Dedifferentiated amniotic fluid mesenchymal stem cell (primary cell): ENCODE data around the gene GAPT.
"Not testable (repeated sequence)": the region's sequence is repeated elsewhere in the genome, so short reads cannot be mapped to it uniquely, and the experiment has no call there.

Experiments
- DNase-seq: peaks from one replicate; pipeline ENCODE4 v3.0.0-alpha.2; 2016; ENCODE audit errors: extremely low spot score

The GAPT gene

GRCh38 chr5:58503390-58504046, 12.3 kb downstream of the GAPT start:
- DNase-seq, result no peak

DNA sequence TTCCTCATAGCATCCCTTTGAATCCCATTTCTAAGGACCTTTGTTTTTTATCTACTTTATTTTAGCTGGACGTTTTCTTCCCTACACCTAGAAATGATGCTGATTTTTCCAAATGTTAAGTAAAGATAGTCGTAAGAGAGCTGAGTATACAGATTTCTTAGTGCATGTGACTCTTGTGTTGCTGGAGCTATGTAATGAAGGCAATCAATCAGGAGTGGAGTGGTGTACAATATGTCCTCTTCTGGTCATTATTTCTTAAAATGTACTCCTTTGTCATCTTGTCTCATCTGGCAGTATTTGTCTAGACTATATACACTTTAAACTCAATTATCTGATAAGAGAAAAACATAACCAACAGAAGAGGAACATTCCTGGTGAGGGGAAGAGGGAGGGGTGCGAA, 13.5 kb downstream of the GAPT start:
- no peak for DNase-seq

GRCh38 chr5:58505502-58505901, 14.3 kb downstream of the GAPT start:
- no peak for DNase-seq

GRCh38 chr5:58505971-58506640, 14.9 kb downstream of the GAPT start:
- no peak for DNase-seq

DNA sequence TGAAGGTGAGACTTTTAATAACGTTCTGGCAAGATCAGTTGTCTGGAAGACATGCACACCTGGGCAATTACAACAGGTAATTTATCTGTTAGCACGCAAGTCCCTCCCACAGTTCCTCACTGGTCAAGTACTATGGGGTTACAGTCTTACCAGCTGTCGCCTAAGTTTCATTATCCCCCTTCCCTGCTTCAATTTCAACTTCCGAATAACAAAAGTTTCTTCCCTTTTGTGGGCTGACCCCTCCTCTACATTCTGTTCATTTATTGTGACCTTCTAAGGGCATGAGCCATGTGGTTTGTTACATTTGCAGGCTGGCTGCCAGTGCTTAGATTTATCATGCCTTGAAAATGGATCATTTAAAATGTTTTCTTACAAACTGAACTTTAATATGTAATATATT, 16.5 kb downstream of the GAPT start:
- no peak for DNase-seq

DNA sequence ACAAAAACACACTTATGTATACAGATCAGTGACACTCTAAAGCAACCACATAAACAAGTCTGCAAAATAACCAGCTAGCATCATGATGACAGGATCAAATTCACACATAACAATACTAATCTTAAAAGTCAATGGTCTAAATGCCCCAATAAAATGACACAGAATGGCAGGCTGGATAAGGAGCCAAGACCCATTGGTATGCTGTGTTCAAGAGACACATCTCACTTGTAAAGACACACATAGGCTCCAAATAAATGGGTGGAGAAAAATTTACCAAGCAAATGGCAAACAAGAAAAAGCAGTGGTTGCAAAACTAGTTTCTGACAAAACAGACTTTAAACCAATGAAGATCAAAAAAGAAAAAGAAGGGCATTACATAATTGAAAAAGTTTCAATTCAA, 26.0 kb downstream of the GAPT start:
- no peak for DNase-seq

DNA sequence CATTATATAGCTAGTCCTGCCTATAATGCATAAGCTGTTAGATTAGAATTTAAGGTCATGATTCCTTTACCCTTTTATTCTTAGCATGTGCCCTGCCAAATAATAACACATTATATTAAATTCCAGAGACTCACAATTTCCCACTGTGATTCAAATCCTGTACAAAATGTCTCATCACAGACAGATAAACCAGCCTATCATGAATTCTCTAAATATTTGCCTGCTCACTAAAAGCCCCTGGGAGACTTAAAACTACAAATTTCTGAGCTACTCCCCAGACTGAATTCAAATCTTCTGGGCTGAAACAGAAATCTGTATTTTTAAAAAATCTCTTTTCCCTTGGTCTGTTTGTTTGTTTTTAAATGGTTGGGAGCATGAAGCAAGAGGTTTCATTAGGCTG, 32.7 kb downstream of the GAPT start:
- DNase-seq, result no peak

- DNase-seq, result no peak
These were observed 33.3 kb downstream of the GAPT start for GRCh38 chr5:58524571-58524970.

DNA sequence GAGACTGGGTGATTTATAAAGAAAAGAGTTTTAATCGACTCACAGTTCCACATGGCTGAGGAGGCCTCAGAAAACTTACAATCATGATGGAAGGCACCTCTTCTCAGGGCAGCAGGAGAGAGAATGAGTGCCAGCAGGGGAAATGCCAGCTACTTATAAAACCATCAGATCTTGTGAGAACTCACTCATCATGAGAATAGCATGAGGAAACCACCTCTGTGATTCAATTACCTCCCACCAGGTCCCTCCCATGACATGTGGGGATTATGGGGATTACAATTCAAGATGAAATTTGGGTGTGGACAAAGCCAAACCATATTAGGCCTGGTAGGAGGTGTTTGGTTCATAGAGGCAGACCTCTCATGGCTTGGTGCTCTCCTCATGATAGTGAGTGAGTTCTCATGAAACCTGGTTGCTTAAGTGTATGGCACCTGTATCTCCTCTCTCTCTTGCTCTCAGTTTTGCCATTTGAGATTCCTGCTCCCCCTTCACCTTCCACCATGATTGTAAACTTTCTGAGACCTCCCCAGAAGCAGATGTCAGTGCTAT, 39.8 kb downstream of the GAPT start:
- DNase-seq, result no peak

DNA sequence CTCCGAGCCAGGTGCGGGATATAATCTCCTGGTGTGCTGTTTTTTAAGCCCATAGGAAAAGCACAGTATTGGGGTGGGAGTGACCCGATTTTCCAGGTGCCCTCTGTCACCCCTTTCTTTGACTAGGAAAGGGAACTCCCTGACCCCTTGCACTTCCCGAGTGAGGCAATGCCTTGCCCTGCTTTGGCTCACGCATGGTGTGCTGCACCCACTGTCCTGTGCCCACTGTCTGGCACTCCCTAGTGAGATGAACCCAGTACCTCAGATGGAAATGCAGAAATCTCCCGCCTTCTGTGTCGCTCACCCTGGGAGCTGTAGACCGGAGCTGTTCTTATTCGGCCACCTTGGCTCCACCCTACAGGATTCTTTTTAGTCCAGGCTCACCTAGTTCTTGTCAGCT, 50.7 kb downstream of the GAPT start:
- DNase-seq, result not testable (repeated sequence)

DNA sequence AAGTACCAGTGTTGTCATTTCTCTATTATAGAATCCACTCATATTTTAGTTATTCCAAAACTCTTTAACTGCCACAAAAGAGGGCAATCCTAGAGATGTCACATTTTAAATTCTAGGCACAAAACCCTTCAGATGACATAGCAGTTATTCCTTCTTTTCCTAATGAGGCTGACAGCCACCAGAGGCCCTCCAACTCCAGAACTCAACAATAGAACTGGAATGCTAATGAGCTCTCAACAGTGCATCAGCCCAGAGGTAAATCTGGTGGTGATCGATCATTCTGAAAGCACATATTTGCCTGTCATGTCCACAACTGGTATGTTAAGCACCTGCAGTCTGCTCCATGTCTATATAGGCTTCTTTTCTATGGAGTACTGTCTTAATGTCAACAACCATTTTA, 51.5 kb downstream of the GAPT start:
- DNase-seq, result no peak

DNA sequence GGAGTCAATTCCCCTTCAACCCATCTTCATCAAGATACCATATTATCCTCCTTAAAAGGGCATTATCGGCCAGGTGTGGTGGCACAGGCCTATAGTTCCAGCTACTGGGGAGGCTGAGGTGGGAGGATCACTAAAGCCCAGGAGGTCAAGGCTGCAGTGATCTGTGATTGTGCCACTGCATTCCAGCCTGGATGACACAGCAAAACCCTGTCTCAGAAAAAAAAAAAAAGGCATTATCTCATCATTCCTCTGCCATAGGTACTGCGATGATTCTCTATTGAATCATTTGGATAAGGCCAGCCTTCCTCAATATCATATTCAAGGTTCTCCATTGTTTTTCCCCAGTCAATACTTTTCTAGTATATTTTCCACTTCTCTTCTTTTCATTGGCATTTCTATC, 52.5 kb downstream of the GAPT start:
- no peak for DNase-seq

DNA sequence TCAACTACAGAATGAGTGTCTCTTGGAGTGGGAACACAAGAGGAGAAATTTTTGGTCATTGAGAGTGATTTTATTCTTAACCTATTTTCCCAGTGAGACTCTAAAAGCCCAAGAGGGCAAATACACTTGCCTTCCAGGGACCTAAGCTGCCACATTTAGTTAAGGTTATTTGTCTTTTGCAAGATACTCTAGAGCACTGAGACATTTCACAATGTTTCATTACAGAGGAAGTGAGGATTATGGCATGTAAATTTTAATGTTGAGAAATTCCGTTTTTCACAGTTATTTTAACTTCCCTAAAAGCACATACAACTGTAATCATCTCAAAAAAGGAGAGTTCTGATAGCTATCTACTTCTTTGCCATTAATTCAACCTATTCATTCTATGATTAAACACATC, 53.0 kb downstream of the GAPT start:
- DNase-seq, result no peak

DNA sequence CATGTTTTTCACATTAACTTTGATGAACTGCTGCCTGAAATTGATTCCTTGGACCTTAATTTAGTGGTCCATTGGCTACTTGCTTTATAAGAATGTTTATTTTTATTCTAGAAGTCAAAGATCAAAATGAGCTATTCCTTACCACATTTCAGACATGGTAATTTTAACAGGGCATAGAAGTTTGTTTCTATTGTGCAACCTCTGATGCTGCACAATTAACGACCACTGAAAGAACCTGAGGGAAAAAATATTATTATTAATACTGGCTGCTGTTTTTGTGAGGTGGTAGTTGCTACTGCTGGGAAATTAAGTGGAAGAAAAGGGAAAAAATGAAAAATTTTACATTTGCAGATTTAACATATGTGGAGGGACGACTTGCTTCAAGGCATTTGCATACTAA, 53.7 kb downstream of the GAPT start:
- DNase-seq, result no peak

GRCh38 chr5:58545912-58546311, 54.7 kb downstream of the GAPT start:
- DNase-seq, result no peak
